GM18858 (cell line): ENCODE measurements around the gene SLC30A1.
A peak's percentile ranks its signal among the peaks of the same experiment; 100 is the strongest.
"Not testable (repeated sequence)": the region's sequence is repeated elsewhere in the genome, so short reads cannot be mapped to it uniquely, and the experiment has no call there.

Source experiments
- ATAC-seq: cut with Tn5 transposase; IDR thresholded peaks from one replicate; pipeline ENCODE4 v1.9.1; 2021; ENCODE audit not compliant: unreplicated experiment

Gene SLC30A1, protein sequence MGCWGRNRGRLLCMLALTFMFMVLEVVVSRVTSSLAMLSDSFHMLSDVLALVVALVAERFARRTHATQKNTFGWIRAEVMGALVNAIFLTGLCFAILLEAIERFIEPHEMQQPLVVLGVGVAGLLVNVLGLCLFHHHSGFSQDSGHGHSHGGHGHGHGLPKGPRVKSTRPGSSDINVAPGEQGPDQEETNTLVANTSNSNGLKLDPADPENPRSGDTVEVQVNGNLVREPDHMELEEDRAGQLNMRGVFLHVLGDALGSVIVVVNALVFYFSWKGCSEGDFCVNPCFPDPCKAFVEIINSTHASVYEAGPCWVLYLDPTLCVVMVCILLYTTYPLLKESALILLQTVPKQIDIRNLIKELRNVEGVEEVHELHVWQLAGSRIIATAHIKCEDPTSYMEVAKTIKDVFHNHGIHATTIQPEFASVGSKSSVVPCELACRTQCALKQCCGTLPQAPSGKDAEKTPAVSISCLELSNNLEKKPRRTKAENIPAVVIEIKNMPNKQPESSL

DNA sequence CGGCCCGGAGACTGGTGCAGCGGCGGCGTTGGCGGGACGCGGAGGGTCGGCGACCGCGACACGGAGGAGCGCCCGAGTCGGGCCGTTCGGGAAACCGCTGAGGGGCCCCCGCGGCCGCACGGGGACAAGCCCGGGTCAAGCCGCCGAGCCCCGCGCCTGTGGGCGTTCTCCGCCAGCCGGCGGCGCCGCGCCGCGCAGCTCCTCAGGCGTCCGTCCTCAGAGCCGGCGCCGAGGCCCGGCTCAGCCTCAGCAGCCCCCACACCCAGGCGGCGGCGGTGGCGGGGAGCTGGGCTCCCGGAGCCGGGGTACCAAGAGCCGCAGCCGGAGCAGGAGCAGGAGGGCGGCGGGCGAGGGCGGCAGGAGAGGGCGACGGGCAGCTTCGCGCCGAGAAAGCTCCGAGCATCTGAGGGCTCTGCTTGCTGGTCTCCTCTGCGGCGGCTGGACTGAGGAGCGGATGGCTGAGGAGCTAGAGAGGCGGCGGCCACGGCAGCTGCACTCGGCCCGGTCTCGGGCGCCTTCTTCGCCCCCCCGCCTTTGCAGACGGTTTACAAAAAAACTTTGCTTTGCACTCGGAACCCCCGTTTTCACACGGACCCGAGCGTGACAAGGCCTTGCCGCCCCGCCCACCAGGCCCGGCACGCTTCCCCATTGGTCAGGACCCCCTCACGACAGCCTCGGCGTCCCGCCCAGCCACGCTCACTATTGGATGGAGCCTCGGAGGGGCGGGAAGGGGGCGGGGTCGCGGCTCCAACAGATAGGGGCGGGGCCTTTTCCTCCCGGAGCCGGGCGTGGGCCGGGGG, at the start of gene SLC30A1:
SLC30A1 (minus strand) TSS at position 522 of the 800 bp plus-strand sequence. CDS start 549 bp downstream, outside the sequence.
- peak; percentile 70 for ATAC-seq

DNA sequence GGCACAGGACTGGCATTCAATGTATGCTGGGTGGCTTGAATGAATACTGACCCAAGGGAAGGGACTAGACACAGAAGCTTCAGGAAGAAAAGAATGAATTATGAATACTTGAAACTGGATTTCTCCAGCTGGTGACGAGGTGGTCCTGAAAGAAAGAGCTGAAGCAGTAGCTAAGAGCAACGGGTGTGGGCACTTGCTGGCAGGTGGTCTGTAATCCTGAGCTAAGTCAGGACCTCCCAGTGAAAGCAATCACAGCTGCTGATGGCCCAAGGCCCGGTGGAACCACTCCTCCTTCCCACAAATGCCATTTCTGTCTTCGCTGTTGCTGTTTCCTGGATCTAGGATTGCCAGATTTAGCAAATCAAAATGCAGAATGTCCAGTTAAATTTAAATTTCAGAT, 49.5 kb upstream of the SLC30A1 start:
- ATAC-seq, result no peak

DNA sequence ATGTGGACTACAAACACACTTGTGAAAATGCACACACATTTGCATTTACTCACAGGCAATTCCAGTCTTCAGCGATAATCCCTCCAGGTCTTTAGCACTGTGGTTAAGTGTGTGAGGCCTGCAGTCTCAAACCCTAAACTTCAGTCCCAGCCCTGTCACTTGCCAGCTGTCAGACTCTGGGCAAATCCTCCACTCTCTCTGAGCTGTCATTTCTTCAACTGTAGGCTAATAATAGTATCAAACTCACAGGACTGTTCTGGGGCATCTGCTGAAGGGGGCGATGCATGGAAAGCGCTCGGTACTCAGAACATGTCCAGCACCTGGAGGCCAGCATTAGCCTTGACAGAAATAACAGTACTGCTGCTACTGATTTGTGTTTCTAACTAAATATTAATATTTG, 48.3 kb upstream of the SLC30A1 start:
- ATAC-seq, result no peak

DNA sequence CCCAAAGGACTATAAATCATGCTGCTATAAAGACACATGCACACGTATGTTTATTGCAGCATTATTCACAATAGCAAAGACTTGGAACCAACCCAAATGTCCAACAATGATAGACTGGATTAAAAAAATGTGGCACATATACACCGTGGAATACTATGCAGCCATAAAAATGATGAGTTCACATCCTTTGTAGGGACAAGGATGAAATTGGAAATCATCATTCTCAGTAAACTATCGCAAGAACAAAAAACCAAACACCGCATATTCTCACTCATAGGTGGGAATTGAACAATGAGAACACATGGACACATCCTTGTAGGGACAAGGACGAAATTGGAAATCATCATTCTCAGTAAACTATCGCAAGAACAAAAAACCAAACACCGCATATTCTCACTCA, 46.9 kb upstream of the SLC30A1 start:
- not testable (repeated sequence) for ATAC-seq

DNA sequence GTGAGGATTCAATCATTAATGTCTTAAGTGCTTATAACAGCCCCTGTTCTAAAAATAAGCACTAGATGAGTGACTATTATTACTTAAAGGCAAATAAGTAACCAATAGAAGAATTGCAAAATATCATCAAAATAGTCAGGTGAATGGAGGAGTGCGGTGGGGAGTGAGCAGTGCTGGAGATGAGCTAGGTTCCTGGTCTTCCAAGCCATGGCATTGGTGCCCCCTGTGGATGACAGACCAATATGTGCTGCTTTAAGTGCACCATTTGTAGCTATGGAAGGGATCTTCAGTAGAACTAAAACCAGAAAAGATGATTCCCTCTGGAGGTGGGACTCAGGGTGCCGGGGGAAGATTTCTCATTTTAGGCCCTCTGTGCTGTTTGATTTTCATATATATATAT, 46.1 kb upstream of the SLC30A1 start:
- ATAC-seq, result no peak

DNA sequence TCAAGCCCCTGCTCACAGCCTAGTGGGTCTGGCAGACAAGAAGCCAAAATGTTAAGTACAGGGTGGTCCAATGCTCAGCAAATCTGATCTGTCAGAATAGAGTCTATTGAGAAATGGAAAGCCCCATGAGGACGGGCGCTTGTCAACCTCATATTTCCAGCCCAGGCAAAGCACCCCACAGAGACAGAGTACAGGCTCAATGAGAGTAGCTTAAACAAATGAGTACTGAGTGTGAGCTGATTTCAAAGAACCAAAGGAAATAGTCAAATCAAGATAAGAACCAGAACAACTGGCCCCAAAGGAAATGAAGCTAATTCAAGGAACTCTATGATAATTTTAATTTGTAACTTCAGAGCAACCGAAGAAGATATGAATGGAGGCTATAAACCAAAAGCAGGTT, 44.6 kb upstream of the SLC30A1 start:
- ATAC-seq, result no peak

DNA sequence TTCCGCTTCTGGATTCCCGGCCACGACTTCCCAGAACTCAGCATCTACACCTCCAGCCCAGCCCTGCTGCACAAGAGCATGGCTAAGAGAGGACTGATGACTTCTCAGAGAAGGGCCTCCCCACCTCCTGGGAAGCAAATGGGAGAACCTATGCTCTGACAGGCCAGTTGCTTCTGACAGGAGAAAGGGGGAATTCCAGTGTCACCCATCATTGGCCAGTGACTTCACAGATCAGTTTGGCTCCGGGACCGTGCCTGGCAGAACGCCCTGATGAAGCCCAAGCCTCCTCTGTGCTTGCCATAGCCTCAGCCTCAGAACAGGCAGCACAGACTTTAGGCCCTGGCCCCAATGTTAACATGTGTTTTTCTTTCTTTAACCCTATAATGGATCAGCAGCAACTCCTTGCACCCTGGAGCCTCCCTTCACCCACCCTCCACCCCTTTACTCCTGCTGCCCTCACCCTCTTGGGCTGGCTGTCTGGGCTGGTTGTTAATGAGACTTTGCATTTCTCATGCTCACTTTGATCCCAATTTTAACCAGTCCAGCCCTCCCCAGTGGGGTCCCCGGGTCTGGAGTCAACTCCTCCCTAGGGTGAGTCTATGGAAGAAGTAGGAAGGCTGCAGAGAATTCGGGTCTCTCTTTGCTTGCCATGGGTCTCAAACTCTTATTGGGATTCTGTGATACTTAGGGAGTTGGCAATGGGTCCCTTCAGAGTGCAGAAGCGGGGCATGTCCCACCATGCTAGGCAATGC, 42.7 kb upstream of the SLC30A1 start:
- no peak for ATAC-seq

DNA sequence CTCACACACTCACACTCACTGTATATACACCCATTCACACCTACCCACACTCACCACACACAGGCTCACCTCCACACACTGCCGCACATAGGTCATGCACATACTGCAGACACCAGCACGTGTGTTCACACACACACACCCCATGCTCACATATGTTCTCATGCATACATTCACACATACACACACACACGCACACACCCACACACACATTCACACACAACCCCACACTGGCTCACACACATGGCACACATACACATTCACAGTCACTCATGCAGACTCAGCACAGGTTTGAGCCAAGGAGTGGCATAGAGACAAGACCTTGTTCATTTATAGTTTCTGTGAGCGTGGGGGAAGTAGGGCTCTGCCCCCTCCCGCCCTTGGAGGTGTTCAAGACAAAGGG, 41.1 kb upstream of the SLC30A1 start:
- ATAC-seq, result no peak

DNA sequence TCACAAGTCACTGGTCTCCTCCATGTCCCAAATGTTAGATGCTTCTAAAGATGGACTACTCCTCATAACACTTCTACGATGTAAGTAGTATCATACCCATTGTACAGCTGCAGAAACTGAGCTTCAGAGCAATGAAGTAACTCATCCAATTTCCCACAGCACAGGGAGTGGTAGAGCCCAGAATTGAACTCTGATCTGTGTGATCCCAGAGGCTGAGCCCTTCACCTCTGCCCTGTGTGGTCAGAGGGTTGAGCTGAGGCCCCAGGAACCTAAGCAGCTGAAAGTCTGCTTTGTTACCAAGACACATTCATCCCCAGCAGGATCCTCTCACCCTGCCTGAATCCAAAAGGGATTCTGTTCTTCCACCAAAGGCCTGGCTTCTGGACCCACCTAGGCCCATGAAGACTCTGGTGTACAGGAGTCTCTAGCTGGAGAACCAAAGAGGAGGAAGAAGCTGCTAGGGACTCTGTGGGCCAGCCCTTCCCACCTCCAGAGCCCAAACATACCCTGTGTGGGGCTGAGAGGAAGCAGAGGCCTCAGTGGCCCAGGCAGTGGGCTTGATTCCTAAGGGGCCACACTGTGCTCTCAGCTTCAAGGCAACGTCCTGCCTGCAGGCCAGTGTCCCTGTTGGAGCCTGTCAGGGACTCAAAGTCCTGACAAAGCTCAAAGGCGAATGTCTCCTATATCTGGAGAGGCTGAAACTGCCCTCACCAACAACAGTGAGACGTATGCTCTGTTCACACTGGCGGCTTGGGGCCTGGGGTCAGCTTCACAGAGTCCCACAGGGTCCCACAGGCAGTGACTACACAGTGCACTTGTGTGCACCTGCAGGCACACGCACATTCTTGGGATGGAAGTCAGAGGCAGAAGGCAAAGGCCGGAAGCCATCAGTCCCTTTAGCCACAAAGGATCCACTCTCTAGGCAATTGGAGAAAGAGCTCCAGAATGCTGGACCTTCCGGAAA, 40.4 kb upstream of the SLC30A1 start:
- ATAC-seq, result no peak

DNA sequence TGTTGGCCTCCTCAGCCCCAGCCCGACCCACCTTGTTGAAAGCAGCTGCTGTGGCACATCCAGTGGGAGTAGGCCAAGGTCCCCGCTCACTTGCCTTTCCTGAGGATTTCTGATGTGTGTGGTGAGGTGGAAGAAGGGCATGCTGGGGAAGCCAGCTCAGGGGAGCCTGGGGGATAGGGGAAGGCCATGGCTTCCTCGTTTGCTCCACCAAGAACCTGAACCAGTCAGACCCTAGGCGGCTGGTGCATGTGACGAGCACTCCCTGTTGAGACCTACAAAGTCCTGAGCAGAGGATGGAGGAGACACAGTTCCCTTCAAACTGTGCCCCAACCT, 38.0 kb upstream of the SLC30A1 start:
- ATAC-seq, result no peak

DNA sequence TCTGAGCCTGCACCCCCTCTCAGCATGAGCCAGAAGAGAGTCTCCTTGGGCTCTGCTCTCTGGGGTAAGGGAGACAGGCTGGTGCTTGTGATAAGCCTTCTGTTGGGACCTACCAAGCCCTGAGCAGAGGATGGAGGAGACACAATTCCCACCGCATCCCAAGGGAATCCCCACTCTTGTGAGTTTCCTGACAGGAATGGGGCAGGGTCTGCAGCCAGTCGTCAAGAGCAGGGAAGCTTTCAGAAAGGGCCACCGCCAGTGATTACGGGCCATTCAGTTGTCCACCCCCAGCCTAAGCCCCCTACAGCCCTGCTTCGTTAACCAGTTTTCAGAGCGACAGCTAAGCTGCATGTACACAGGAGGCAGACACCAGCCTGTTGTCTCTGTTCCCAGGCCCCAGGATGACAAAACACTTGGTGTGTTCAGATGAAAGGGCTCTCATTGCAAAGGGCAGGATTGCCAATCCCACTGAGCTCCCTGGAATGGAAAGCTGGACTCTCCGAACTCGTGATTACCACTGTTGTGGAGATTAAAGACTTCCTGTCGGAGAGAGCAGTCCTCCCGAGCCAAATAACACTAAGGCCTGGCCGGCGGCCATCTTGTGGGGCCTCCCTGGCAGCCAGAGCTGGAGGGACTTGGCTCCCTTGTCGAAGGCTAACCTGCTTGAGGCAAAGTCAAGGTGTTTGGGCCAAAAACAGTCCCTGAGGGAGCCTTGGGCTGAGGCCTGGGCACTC, 37.4 kb upstream of the SLC30A1 start:
- ATAC-seq, result no peak

DNA sequence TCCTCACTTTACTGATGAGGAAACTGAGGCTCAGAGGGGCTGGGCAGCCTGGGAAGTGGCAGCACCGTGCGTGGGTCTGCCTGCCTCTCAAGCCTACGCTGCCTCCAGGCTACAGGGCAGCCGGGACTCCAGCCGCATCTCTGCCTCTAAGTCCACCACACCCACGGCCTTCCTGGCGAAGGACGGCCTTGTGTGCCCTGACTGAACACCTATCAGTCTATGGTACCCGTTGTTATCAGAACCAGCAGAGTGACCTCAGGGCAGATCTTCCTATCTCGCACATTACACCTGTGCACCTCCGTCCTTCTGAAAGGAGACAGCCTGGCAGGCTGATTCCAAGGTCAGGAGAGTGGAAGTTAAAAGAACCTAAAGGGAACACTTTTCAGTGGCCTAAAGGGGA, 35.7 kb upstream of the SLC30A1 start:
- ATAC-seq, result no peak

DNA sequence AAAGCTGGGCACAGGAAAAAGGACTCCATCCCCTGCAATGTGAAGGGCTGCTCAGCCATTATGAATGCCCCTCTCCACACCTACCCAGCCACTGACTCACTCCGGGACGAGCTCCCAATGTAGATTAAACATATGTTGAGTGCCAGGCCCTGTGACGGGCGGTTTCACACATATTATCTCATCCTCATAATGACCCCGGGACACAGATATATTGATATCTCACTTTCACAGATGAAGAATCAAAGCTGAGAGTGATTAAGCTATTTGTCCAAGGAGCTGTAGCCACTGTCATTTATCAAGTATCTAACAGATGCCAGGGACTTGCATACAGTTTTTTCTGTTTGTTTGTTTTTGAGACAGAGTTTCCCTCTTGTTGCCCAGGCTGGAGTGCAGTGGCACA, 35.0 kb upstream of the SLC30A1 start:
- no peak for ATAC-seq

DNA sequence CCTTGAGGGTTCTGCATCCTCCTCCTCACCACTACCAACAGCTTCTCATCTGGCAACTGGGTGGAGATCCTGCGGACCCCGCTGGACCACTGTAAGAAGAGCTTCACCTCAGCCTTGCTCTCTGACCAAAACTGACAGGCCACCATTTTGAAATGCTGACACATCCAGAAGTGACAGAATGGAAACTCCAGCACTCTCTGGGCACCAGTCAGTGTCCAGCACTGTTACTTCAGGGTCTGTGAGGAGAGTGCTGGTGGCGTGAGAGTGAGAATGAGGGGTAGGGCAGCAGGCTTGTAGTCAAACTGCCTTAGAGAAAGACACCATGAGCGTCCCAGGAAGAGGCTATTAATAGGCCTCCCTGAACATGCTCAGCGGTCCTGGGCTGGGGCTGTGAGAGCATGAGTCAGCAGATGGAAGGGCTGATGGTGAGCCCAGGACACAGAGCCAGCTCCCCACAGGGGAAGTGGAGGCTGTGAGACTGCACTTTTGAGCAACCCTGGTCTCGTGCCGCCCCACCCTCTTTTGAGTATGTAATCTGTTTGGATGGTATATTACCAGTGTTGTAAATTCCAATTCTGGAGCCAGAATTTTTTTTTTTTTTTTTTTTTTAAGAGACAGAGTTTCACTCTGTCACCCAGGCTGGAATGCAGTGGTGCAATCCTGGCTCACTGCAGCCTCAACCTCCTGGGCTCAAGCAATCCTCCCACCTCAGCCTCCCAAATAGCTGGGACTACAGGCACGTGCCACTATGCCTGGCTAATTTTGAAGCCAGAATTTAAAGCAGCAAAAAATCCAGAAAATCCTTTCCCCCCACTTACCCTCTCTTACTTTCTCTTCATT, 34.4 kb upstream of the SLC30A1 start:
- ATAC-seq, result no peak

DNA sequence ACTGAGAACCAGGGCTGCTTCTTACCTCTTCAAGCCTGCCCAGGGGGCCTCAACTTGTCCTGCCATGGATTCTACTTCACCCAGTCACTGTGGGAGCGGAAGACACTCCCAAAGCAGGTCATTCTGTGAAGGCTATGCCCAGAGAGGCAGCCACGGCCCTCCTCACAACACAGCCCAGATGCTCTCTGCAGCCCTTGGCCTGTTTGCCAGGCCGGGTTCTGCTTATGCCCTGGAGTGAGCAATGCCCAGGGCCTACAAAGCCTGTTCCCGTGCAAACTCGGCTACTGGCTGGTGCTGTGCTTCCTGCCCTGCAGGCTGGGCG, 33.8 kb upstream of the SLC30A1 start:
- ATAC-seq, result no peak

DNA sequence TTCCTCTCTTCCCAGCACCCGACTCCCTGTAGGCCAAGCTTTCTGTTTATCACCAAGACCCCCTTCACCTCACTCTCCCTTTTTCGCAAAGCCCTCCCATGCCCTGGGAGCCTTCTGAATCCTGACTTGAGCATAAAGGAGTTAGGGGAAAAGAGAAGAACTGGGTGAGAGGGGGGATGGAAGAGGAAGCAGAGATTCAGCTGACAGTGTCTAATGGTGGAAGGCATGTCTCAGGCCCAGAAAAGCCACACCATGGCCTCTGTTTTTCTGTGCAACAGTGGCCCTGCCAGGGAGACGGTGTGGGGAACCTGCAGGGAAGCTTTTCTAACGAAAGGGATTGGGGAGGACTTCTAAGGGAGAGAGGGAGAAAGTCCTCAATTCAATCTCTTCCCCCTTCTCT, 32.9 kb upstream of the SLC30A1 start:
- no peak for ATAC-seq

DNA sequence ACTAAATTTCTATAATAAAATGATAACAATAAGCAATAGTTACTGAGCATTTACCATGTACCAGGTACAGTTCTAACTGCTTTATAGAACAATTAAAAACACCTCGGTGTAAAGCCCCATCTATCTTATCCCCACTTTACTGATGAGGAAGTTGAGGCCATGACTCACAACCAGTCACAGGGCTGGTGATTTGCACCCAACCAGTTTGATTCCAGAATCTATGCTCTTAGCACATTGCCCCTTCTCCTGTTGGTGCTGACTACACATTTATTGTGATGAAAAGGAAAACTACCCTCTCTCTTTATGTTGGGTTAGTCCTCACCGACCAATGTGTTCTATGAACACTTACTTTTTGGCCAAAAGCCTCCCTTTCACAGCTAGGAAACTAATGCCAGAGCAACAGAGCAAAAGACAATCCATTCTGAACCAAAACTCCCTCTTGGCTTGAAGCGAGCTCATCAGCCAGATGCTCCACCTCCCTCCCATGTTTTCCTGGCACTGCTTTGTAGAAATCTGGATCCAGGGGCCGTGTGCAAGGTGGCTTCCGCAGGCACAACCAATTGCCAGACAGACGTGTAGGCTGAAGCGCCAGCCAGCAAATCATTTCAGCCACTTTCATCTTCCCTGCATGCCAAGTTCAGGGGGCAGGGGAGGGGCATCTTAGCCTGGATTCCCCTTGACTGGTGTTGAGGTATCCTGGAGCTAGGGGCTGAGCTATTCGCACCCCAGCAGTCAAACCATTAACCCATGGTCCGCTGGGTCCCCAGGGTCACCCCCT, 32.0 kb upstream of the SLC30A1 start:
- ATAC-seq, result no peak
